Esophagus squamous epithelium (tissue), 4 donors: ENCODE measurements around the gene SAMD11.

Experiments
- CTCF ChIP-seq, 6 experiments: fragments of 450-650 bp in 4 of 6; fragments of 200-600 bp in 2 of 6; sonication (generic) in 2 of 6; IDR thresholded peaks; one replicate each; pipeline ENCODE4 v1.5.1; 2016 to 2019; ENCODE audit warnings: antibody characterized with exemption in 6 of 6, mild to moderate bottlenecking in 4 of 6, moderate library complexity in 4 of 6
- POLR2A ChIP-seq, 4 donors: fragments of 450-650 bp; IDR thresholded peaks; one replicate each; pipeline ENCODE4 v1.6.1; 2017; ENCODE audit warnings: antibody characterized with exemption in 4 of 4, mild to moderate bottlenecking in 4 of 4, moderate library complexity in 3 of 4

- TF ChIP-seq CTCF (IDR thresholded peaks at IDR 0.05) (no peak), POLR2A (IDR thresholded peaks at IDR 0.05) (no peak)
Measured at GRCh38 chr1:899636-900317, 23.9 kb upstream of the SAMD11 start.
